Testis (tissue), 3 donors: ENCODE measurements around the gene SMARCC2. TPM values are rescaled to one million over a fixed set of nuclear protein-coding genes. Genes with fewer than 3 reads are reported as not detected.
A peak's percentile ranks its signal among the peaks of the same experiment; 100 is the strongest.

ENCODE experiments used
- DNase-seq: peaks from one replicate; pipeline ENCODE4 v3.0.0-alpha.2; 2019
- H3K27ac ChIP-seq, 2 donors: fragments of 200-600 bp; sonication (generic); one replicate each; pipeline ENCODE4 v1.5.1; 2019
- H3K27me3 ChIP-seq: fragments of 200-600 bp; sonication (generic); one replicate; pipeline ENCODE4 v1.5.1; 2019
- H3K36me3 ChIP-seq: fragments of 200-600 bp; sonication (generic); one replicate; pipeline ENCODE4 v1.5.1; 2017; ENCODE audit warnings: low read depth; ENCODE audit errors: missing control alignments
- H3K4me1 ChIP-seq: fragments of 200-600 bp; sonication (generic); one replicate; pipeline ENCODE4 v1.5.1; 2019
- H3K4me3 ChIP-seq, 2 donors: fragments of 200-600 bp; sonication (generic); one replicate each; pipeline ENCODE4 v1.5.1; 2017 to 2019
- H3K9me3 ChIP-seq: fragments of 200-600 bp; sonication (generic); one replicate; pipeline ENCODE4 v1.5.1; 2017
- CTCF ChIP-seq, 3 experiments: fragments of 450-650 bp in 2 of 3; fragments of 200-600 bp in 1 of 3; sonication (generic) in 1 of 3; IDR thresholded peaks; one replicate each; pipeline ENCODE4 v1.5.1; 2016 to 2019; ENCODE audit warnings: antibody characterized with exemption in 3 of 3, mild to moderate bottlenecking in 2 of 3, moderate library complexity in 1 of 3
- POLR2A ChIP-seq: fragments of 450-650 bp; IDR thresholded peaks from one replicate; pipeline ENCODE4 v1.6.1; 2017; ENCODE audit warnings: antibody characterized with exemption, mild to moderate bottlenecking, moderate library complexity
- WGBS, 2 donors: methylation state at CpG; one replicate each; pipeline ENCODE4 v1.1.5; 2018; 5-methylcytosine and 5-hydroxymethylcytosine counted together
- intact Hi-C: fragments of 100-400 bp; cut with DNase I; formaldehyde crosslinking; loops from one replicate; pipeline ENCODE4 v1.15.1; 2023; ENCODE audit warnings: low total_unique reads
- polyA plus RNA-seq: library from polyadenylated mRNA; stranded (reverse); fragments of 350-450 nt; fragmentation: Illumina TruSeq; extraction: RNeasy Lipid Tissue Mini Kit (QIAGEN cat#74804); gene quantifications from one replicate; pipeline ENCODE4 v1.2.3, GENCODE V29; 2014; ENCODE audit warnings: low read depth, low replicate concordance; ENCODE audit not compliant: insufficient read depth
- total RNA-seq, 2 donors: library from RNA; depleted of rRNA; stranded (reverse); fragments of >200 nt; gene quantifications; one replicate each; pipeline ENCODE4 v1.2.3, GENCODE V29; 2016

SMARCC2 gene
- total and polyA plus RNA-seq, 3 donors from 2014 or later, result 69.5 to 148 (median 106) TPM

DNA sequence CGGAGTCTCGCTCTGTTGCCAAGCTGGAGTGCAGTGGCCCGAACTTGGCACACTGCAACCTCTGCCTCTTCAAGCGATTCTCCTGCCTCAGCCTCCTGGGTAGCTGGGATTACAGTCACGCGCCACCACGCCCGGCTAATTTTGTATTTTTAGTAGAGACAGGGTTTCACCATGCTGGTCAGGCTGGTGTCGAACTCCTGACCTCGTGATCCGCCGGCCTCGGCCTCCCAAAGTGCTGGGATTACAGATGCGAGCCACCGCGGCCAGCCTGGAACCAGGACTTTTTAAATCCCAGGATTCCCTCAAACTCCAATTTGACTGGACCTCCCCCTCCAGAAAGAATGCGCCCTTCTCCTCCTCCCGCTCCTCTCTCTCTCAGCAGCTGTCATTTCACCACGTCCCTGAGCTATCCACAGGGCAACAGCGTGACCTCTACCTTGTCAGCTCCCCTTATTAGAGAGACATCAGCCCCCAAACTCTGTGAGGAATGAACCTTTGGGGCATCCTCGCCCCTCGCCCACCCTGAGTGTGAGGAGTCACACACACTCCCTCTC is 59.3 kb downstream of the SMARCC2 start:
- no peak for DNase-seq
- Histone ChIP-seq H3K27ac (no peak overlapping the region), H3K36me3 (no peaks in the 10 kb centered on the region), H3K27me3 (no peaks in the 10 kb centered on the region), H3K4me3 (no peak overlapping the region), H3K4me1 (peaks cover 26% of the 10 kb centered on the region), H3K9me3 (no peaks in the 10 kb centered on the region)
- TF ChIP-seq CTCF (IDR thresholded peaks at IDR 0.05) (no peak), POLR2A (no peak)
- 45 to 66% methylated on average over 22 of the region's 22 CpGs for WGBS, 2 donors
- intact Hi-C loops, result loop anchor here (5.0 kb wide), 1 partner anchor 32 kb away; no protein-coding TSS in a partner anchor

DNA sequence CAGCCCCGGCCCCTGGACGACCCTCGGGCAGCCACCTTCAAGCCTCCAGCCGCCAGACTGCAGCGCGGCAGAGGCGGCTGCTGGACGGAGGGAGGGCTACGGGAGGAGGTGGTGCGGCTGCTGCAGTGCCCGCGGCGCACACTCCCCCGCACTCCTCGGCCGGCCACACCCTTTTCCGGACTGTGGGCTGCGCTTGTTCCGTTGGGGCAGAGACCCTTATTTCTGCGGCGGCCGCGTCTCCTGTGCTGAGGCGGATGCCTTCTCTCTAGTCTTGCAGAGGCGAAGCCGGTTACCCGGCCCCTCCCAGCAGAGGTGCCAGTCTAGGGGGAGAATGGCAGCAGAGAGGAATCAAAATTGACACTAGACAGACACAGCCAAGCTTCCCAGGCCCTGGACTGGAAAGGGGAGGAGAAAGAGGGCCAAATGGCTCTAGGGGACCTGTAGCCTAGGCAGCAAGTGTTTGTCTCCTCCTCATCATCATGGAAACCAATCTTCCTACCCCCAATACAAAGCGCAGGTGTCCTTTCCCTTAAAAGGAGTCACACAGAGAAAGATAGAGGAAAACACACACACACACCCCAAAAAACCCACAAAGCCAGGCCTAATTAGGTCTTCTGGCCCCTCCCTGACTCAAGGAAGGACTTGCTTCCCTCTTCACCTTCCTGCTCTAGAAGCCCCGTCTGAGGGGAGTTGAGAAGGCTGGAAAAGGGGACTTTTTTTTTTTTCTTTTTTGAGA is 59.9 kb downstream of the SMARCC2 start:
- H3K4me1 ChIP-seq, result peaks cover 26% of the 10 kb centered on the region
- H3K27ac ChIP-seq, result peak overlapping the region; percentile 80 to 88
- H3K27me3 ChIP-seq, result no peaks in the 10 kb centered on the region
- intact Hi-C loops, result loop anchor here (5.0 kb wide), 1 partner anchor 33 kb away; no protein-coding TSS in a partner anchor
- DNase-seq, result peak; percentile 73
- TF ChIP-seq POLR2A, result no peak
- no peak for TF ChIP-seq CTCF (IDR thresholded peaks at IDR 0.05)
- no peaks in the 10 kb centered on the region for H3K36me3 ChIP-seq
- no peaks in the 10 kb centered on the region for H3K9me3 ChIP-seq
- WGBS, 2 donors, result 2% methylated on average over 19 to 29 of the region's 29 CpGs
- H3K4me3 ChIP-seq, result peak overlapping the region; percentile 77

- Histone ChIP-seq H3K36me3 (no peaks in the 10 kb centered on the region), H3K27ac (peak overlapping the region; percentile 80 to 88), H3K9me3 (no peaks in the 10 kb centered on the region), H3K4me1 (peaks cover 26% of the 10 kb centered on the region), H3K27me3 (no peaks in the 10 kb centered on the region), H3K4me3 (peak overlapping the region; percentile 77)
- 0 to 1% methylated on average over 17 to 20 of the region's 20 CpGs for WGBS, 2 donors
- peak; percentile 36 for DNase-seq
- no peak for TF ChIP-seq POLR2A
- TF ChIP-seq CTCF (IDR thresholded peaks at IDR 0.05), result no peak
- intact Hi-C loops, result loop anchor here (5.0 kb wide), 1 partner anchor 34 kb away; no protein-coding TSS in a partner anchor
Measured at GRCh38 chr12:56128670-56129205, 60.5 kb downstream of the SMARCC2 start.

GRCh38 chr12:56127888-56128669 is 61.2 kb downstream of the SMARCC2 start, which contains the start of gene ESYT1:
ESYT1 (plus strand) TSS chr12:56128267; CDS start chr12:56128320, 53 bp downstream.
- WGBS, 2 donors, result 0% methylated on average over 23 to 36 of the region's 49 CpGs

More at GRCh38 chr12:56127888-56128669, 61.2 kb downstream of the SMARCC2 start, which contains the start of gene ESYT1:
- DNase-seq, result peak; percentile 99
- Histone ChIP-seq H3K4me1 (peaks cover 26% of the 10 kb centered on the region), H3K27me3 (no peaks in the 10 kb centered on the region), H3K27ac (peak within 1 kb of the TSS; percentile 80 to 93), H3K36me3 (no peaks in the 10 kb centered on the region), H3K9me3 (no peaks in the 10 kb centered on the region), H3K4me3 (peak within 1 kb of the TSS; percentile 77)
- TF ChIP-seq CTCF (IDR thresholded peaks at IDR 0.05) (no peak), POLR2A (peak; percentile 96)
- intact Hi-C loops, result loop anchor here (5.0 kb wide), 1 partner anchor 34 kb away; no protein-coding TSS in a partner anchor
